ENCODE measurements around the gene ITGB4. TPM values are rescaled to one million over a fixed set of nuclear protein-coding genes. Genes with fewer than 3 reads are reported as not detected.

The ITGB4 gene
- polyA plus RNA-seq, 3 donors, result 0.09 to 0.82 TPM; not detected in 1

GRCh38 chr17:75691801-75692626 lies 29.2 kb upstream of the ITGB4 start:
- Histone ChIP-seq H3K27me3 (ENCODE audit: control insufficient read depth in 2 of 2, insufficient read depth in 2 of 2, low read length in 2 of 2) (no peaks in the 10 kb centered on the region), H3K4me1 (ENCODE audit: control insufficient read depth in 1 of 2, insufficient read depth in 2 of 2, low read length in 2 of 2) (peaks cover 39 to 46% of the 10 kb centered on the region in 2 donors), H3K36me3 (replicated peaks in 1 of 2; ENCODE audit: control insufficient read depth in 1 of 2, insufficient read depth in 2 of 2, low read length in 2 of 2) (peaks cover 50 to 69% of the 10 kb centered on the region in 2 donors), H3K27ac (ENCODE audit: low read depth in 1 of 2, low read length in 2 of 2) (peak overlapping the region in 1 of 2 donors; percentile 25), H3K9ac (ENCODE audit: insufficient read depth, low read length, poor library complexity, severe bottlenecking) (no peak overlapping the region), H4K20me1 (ENCODE audit: insufficient read depth, low read length) (peaks cover 39% of the 10 kb centered on the region), H2AFZ (ENCODE audit: insufficient read depth, low read depth, low read length, poor library complexity, severe bottlenecking) (no peak overlapping the region), H3K9me3 (replicated peaks in 1 of 2; ENCODE audit: control insufficient read depth in 1 of 2, insufficient read depth in 1 of 2, low read length in 2 of 2) (no peaks in the 10 kb centered on the region), H3K4me3 (replicated peaks in 1 of 3; ENCODE audit: low read depth in 2 of 3, low read length in 3 of 3) (no peak overlapping the region), H3K79me2 (ENCODE audit: insufficient read depth, low read length) (peaks cover 64% of the 10 kb centered on the region), H3K4me2 (replicated peaks; ENCODE audit: extremely low read depth, low read length, poor library complexity, severe bottlenecking) (no peak overlapping the region)
- H3K4me3 Mint-ChIP-seq, result no peak overlapping the region
- 91% methylated on average over 9 of the region's 14 CpGs for WGBS (ENCODE audit: insufficient coverage)
- no peaks in the 10 kb centered on the region for H3K9me3 Mint-ChIP-seq
- H3K36me3 Mint-ChIP-seq, result peaks cover 62 to 75% of the 10 kb centered on the region in 2 donors
- H3K27ac Mint-ChIP-seq, result peak overlapping the region in 4 of 7 donors; percentile 4 to 81 (median 34)
- TF ChIP-seq, protein P1, sequence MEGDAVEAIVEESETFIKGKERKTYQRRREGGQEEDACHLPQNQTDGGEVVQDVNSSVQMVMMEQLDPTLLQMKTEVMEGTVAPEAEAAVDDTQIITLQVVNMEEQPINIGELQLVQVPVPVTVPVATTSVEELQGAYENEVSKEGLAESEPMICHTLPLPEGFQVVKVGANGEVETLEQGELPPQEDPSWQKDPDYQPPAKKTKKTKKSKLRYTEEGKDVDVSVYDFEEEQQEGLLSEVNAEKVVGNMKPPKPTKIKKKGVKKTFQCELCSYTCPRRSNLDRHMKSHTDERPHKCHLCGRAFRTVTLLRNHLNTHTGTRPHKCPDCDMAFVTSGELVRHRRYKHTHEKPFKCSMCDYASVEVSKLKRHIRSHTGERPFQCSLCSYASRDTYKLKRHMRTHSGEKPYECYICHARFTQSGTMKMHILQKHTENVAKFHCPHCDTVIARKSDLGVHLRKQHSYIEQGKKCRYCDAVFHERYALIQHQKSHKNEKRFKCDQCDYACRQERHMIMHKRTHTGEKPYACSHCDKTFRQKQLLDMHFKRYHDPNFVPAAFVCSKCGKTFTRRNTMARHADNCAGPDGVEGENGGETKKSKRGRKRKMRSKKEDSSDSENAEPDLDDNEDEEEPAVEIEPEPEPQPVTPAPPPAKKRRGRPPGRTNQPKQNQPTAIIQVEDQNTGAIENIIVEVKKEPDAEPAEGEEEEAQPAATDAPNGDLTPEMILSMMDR (IDR thresholded peaks at IDR 0.05), result no peak
- peaks cover 44% of the 10 kb centered on the region for H3K4me1 Mint-ChIP-seq
- H3K27me3 Mint-ChIP-seq (ENCODE audit: low read depth in 3 of 3), result no peaks in the 10 kb centered on the region
- no peak for DNase-seq
- intact Hi-C loops (cut with micrococcal nuclease), result no loop called here

GRCh38 chr17:75692976-75693375 lies 28.3 kb upstream of the ITGB4 start:
- H2AFZ ChIP-seq (ENCODE audit: insufficient read depth, low read depth, low read length, poor library complexity, severe bottlenecking), result no peak overlapping the region
- H3K79me2 ChIP-seq (ENCODE audit: insufficient read depth, low read length), result peaks cover 55% of the 10 kb centered on the region
- DNase-seq, result no peak
- peaks cover 46% of the 10 kb centered on the region for H4K20me1 ChIP-seq (ENCODE audit: insufficient read depth, low read length)
- H3K4me3 Mint-ChIP-seq, result no peak overlapping the region
- peaks cover 59 to 79% of the 10 kb centered on the region in 2 donors for H3K36me3 ChIP-seq (replicated peaks in 1 of 2; ENCODE audit: control insufficient read depth in 1 of 2, insufficient read depth in 2 of 2, low read length in 2 of 2)
- TF ChIP-seq, protein P1 (IDR thresholded peaks at IDR 0.05), result no peak
- H3K36me3 Mint-ChIP-seq, result peaks cover 69 to 78% of the 10 kb centered on the region in 2 donors
- no peak overlapping the region for H3K4me3 ChIP-seq (replicated peaks in 1 of 3; ENCODE audit: low read depth in 2 of 3, low read length in 3 of 3)
- peaks cover 30 to 37% of the 10 kb centered on the region in 2 donors for H3K4me1 ChIP-seq (ENCODE audit: control insufficient read depth in 1 of 2, insufficient read depth in 2 of 2, low read length in 2 of 2)
- H3K4me2 ChIP-seq (replicated peaks; ENCODE audit: extremely low read depth, low read length, poor library complexity, severe bottlenecking), result no peak overlapping the region
- no peaks in the 10 kb centered on the region for H3K27me3 ChIP-seq (ENCODE audit: control insufficient read depth in 2 of 2, insufficient read depth in 2 of 2, low read length in 2 of 2)
- H3K27me3 Mint-ChIP-seq (ENCODE audit: low read depth in 3 of 3), result no peaks in the 10 kb centered on the region
- WGBS (ENCODE audit: insufficient coverage), result 100% methylated on average over 10 of the region's 13 CpGs
- H3K27ac Mint-ChIP-seq, result peak overlapping the region in 2 of 7 donors; percentile 32 to 64
- intact Hi-C loops (cut with micrococcal nuclease), result no loop called here
- H3K9me3 Mint-ChIP-seq, result no peaks in the 10 kb centered on the region
- H3K4me1 Mint-ChIP-seq, result peaks cover 35% of the 10 kb centered on the region
- H3K9ac ChIP-seq (ENCODE audit: insufficient read depth, low read length, poor library complexity, severe bottlenecking), result no peak overlapping the region
- H3K27ac ChIP-seq (ENCODE audit: low read depth in 1 of 2, low read length in 2 of 2), result no peak overlapping the region
- no peaks in the 10 kb centered on the region for H3K9me3 ChIP-seq (replicated peaks in 1 of 2; ENCODE audit: control insufficient read depth in 1 of 2, insufficient read depth in 1 of 2, low read length in 2 of 2)

Data from CD14-positive monocyte (primary cell).